GM13977 (cell line): ENCODE measurements around the gene GALNS.

Experiments used
- DNase-seq: peaks from one replicate; pipeline ENCODE4 v3.0.0; 2012; ENCODE audit warnings: low spot score
- in situ Hi-C: fragments of 300-500 bp; cut with MboI; formaldehyde crosslinking; loops from one replicate; pipeline ENCODE4 v1.12.0; 2022; ENCODE audit warnings: low sequenced_read_pairs, low pct_unique_long_range_greater_than_20kb, mixed read lengths, inconsistent platforms; ENCODE audit not compliant: unreplicated experiment
- TF ChIP-seq, protein P1 (sequence below): IDR thresholded peaks from 2 replicates; pipeline ENCODE4 v1.5.1; 2012; ENCODE audit warnings: mild to moderate bottlenecking, control low read depth; ENCODE audit not compliant: insufficient read depth; ENCODE audit errors: extremely low read depth, missing control alignments

GALNS gene

DNA sequence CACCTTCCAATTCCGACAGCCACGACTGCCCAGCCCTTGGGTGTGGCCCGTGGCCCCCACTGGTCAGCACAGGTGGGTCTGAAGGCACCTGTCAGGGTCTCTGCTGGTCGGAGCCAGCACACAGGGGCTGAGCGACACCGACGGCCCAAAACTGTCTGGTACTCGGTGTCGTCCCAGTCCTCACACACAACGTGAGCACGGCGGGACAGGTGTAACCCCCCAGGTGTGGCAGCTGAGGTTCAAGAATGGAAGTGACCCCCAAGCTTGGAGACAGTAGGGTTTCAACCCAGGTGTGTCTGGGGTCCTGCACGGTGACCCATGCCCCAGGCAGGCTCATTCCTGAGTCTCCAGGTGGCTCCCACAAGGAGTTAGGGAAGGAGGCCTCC, 1.0 kb downstream of the GALNS start:
- DNase-seq: no peak
- TF ChIP-seq, protein P1, sequence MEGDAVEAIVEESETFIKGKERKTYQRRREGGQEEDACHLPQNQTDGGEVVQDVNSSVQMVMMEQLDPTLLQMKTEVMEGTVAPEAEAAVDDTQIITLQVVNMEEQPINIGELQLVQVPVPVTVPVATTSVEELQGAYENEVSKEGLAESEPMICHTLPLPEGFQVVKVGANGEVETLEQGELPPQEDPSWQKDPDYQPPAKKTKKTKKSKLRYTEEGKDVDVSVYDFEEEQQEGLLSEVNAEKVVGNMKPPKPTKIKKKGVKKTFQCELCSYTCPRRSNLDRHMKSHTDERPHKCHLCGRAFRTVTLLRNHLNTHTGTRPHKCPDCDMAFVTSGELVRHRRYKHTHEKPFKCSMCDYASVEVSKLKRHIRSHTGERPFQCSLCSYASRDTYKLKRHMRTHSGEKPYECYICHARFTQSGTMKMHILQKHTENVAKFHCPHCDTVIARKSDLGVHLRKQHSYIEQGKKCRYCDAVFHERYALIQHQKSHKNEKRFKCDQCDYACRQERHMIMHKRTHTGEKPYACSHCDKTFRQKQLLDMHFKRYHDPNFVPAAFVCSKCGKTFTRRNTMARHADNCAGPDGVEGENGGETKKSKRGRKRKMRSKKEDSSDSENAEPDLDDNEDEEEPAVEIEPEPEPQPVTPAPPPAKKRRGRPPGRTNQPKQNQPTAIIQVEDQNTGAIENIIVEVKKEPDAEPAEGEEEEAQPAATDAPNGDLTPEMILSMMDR: no peak
- in situ Hi-C loops: no loop called here

DNA sequence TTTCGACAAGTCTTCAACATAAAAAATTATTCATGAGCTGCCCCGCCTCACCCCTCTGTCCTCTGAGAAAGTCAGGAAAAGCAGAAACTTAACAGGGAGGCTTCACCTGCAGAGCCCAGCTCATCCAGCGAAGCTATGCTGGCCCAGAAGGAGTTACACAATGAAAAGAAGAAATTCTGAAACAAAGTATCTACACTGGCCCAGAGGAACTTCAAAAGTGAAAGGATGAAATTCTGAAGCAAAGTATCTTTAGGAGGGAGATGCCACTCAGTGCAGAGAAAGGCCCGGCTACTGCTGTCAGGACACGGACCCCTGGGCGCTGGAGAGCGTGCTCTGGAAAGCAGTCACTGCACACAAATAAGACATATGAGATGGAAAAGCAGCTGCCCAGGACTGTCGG, 1.6 kb downstream of the GALNS start:
- DNase-seq: no peak
- in situ Hi-C loops: no loop called here
- TF ChIP-seq, protein P1: no peak

DNA sequence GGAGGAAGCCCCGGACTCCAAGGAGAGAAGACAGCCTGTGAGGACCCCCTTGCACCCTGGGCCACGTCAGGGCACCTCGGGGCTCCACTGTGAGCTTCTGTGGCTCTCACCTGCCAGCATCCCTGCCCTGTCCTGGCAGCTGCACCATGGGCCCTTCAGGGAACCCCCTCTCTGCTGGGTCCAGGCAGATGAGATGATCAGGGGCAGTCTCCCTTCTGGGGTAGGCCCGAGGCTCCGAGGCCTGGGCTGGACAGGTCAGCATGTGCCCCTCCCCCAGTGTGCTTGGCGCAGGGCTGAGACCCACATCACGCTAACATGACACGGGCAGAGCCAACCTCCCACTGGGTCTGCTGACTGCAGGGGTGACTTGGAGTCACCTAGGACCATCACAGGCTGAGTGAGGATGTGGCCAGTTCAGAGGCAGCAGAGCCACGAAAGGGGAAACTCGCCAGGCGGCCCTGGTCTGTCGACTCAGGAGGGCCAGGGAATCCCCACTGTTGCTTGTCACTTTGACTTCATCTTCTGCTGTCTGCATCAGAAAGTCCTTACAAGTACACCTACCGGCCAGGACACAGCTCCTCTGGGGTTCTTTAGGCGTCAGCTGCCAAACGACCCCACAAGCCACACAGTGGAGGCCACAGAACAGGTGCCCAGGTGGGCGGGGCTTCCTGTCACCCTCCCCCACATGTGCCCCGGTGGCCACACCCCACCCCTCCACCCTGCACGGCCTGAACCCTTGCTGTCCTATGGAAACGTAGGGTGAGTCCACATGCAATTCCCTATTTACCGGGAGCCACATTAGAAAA, 2.2 kb downstream of the GALNS start:
- TF ChIP-seq, protein P1: no peak
- peak; percentile 83 for DNase-seq
- in situ Hi-C loops: no loop called here

DNA sequence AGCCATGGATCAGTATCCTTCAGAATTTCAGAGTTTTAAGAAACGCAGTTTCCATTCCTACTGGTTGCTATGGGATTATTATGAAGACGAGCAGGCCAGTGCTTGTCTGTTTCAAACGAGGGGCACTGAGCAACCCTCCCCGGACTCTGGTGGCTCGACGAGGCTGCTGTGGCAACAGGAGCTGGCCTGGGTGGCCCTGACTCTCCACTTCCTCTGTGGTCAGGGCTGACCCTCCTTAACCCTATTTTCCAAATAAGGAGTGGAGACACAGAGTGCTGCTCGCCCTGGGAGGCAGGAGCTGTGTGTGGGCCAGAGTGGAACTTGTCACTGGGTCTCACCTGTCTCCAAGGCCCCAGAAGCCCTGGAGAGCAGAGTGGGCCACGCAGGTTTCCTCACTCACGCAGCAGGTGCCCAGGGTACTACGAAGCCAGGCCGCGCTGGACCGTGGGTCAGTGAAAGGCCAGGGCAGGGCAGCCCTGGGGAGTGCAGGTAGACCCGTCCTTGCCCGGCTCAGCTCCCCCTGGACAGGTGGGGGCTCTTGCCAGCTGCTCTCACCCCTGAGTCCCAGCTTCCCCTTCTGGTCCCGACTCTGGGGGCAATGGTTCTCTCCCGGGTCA, 3.3 kb downstream of the GALNS start:
- TF ChIP-seq, protein P1: no peak
- in situ Hi-C loops: no loop called here
- DNase-seq: no peak

DNA sequence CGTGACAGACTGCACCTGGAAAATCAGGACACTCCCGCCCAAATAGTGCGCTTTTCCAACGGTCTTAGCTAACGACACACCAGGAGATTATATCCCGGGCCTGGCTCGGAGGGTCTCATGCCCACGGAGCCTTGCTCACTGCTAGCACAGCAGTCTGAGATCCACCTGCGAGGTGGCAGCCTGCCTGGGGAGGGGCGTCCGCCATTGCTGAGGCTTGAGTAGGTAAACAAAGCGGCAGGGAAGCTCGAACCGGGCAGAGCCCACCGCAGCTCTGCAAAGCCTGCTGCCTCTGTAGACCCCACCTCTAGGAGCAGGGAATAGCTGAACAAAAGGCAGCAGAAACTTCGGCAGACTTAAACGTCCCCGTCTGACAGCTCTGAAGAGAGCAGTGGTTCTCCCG, 5.1 kb downstream of the GALNS start:
- DNase-seq: no peak
- TF ChIP-seq, protein P1: no peak
- in situ Hi-C loops: no loop called here

DNA sequence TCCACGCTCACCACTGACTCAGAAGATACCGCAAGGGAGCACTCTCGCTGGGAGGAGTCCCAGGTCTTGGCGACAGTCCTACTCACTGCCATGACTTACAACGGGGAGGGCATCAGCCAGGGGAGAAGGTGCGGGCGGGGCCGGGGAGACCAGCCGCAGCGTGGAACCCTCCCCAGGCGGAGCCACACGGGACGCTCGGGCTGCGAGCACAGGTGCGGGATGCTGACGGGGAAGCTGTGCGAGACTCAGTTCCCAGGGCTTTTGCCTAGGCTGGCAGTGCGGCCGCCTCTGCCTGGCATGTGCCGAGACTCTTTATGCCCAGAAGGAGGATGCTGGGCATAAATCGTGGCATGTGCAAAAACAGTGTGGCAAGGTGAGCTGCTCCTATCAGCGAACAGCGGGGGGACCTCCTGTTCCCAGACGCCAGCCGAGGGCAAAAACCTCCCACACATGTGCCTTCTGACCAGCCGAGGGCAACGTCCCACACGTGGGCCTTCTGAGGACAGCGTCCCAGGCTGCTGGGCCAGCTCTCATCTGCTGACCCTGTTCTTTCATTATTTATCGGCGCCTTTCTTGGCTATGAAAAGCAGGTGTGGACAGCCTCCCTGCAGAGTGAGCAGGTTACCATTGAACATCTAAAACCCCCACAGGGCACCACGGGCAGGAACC, 6.1 kb downstream of the GALNS start:
- in situ Hi-C loops: no loop called here
- no peak for DNase-seq
- TF ChIP-seq, protein P1: no peak
